ENCODE measurements around the gene EOLA1.

DNA sequence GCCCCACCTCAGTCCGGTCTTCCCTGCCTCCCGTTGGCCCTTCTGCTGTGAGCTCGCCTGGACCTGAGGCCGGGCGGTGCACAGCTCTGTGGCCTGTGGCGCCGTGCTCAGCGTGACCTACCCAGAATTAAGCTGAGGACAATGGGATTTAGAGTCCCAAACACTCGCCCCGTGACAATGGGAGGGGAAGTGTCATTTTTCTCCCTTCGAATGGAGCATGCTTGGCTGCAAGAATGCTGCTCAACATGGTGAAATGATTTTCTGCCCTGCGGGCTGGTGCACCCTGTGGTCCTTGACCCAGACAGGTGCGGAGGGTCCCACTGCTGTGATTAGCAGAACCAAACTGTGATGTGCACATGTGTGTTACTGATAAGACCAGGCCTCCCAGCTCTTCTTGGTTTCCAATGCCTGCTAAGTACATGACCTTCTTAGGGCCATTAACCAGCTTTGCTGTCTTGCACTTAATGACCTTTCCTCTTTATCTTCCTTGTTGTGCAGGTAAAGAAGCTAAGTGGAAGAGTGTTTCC is 772 bp downstream of the EOLA1 start:
- no peak for TF ChIP-seq CTCF (IDR thresholded peaks at IDR 0.05)
- no peak for TF ChIP-seq POLR2A (IDR thresholded peaks at IDR 0.05)
